Bronchial epithelial cell (primary cell): ENCODE results near the gene ALG2. TPM values are rescaled to one million over a fixed set of nuclear protein-coding genes. Genes with fewer than 3 reads are reported as not detected.

Source experiments
- DNase-seq: peaks from one replicate; pipeline ENCODE4 v3.0.0-alpha.2; 2010; ENCODE audit warnings: low read depth
- FAIRE-seq: peaks from 2 replicates; lab custom pipeline; 2011; peaks lifted over from hg19 to GRCh38; lab: Jason Lieb, UNC
- H3K27me3 ChIP-seq: 2 replicates; pipeline ENCODE4 v1.5.1; 2011; ENCODE audit warnings: low read length; ENCODE audit not compliant: control insufficient read depth, insufficient read depth
- H3K36me3 ChIP-seq: 2 replicates; pipeline ENCODE4 v1.5.1; 2011; ENCODE audit warnings: low read length; ENCODE audit not compliant: control insufficient read depth, insufficient read depth
- H3K4me3 ChIP-seq: 2 replicates; pipeline ENCODE4 v1.5.1; 2011; ENCODE audit warnings: mild to moderate bottlenecking, low read depth, low read length, control low read depth
- CTCF ChIP-seq: IDR thresholded peaks from 2 replicates; pipeline ENCODE4 v1.5.1; 2011; ENCODE audit warnings: mild to moderate bottlenecking, moderate library complexity, low read length, control low read depth, inconsistent platforms; ENCODE audit not compliant: insufficient read depth, severe bottlenecking
- total RNA-seq: library from RNA; depleted of rRNA; stranded (reverse); fragments of >200 nt; gene quantifications from 2 replicates; pipeline ENCODE4 v1.2.1, GENCODE V29; 2014

ALG2 gene
- total RNA-seq, 1 donor from 2014 or later: 33.2 TPM

- H3K27me3 ChIP-seq: peaks cover 4% of the 10 kb centered on the region
- no peak for FAIRE-seq
- no peak for DNase-seq
- H3K36me3 ChIP-seq: no peaks in the 10 kb centered on the region
- TF ChIP-seq CTCF: no peak
- no peak overlapping the region for H3K4me3 ChIP-seq
These were observed 49.3 kb downstream of the ALG2 start for GRCh38 chr9:99172124-99173091.

DNA sequence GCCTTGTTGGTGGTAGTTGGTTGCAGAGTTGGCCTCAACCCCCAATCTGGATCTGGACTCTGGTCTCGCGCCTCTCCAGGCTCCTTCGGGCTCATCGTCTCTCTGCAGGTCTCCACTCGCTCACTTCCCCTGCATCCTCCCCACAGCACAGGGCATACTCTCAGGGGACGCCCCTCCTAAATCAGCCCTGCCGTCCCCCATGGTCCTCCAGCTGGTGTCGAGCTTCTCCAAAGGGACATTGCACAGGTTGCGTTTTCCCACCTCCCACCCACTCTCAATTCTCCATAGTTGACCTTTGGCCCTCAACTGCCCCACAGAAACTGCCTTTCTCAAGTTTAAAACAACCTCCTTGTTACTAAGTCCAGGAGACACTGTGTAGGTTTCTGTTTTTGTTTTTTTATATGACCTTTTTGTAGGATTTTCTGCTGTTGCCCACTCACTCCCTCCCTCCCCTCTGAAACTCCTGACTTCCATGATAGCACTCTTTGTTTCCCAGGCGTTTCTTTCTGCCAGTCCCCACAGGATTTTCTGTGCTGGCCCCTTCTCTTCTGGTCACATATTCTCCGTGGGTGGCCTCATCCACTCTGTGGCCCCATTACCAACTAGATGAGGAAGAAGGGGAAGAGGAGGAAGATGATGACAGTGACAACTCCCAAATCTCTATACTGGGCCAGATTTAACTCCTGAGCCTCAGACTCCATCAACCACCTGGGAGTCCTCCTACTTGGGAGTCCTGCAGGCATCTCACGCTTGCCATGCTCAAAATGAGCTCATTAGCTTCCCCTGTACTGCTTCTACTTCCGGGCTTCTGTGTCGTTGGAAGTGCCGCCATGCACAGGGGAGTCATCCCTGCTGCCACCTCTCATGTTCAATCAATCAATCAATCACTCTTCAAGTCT, 50.3 kb downstream of the ALG2 start:
- no peak for TF ChIP-seq CTCF
- FAIRE-seq: no peak
- H3K27me3 ChIP-seq: peaks cover 4% of the 10 kb centered on the region
- H3K4me3 ChIP-seq: no peak overlapping the region
- no peaks in the 10 kb centered on the region for H3K36me3 ChIP-seq
- DNase-seq: no peak

- FAIRE-seq (no peak), DNase-seq (no peak)
- peaks cover 4% of the 10 kb centered on the region for H3K27me3 ChIP-seq
- H3K36me3 ChIP-seq: no peaks in the 10 kb centered on the region
- TF ChIP-seq CTCF: no peak
- no peak overlapping the region for H3K4me3 ChIP-seq
These were observed 51.6 kb downstream of the ALG2 start for GRCh38 chr9:99169982-99170761.

- TF ChIP-seq CTCF: no peak
- no peak overlapping the region for H3K4me3 ChIP-seq
- no peak for DNase-seq
- peaks cover 4% of the 10 kb centered on the region for H3K27me3 ChIP-seq
- H3K36me3 ChIP-seq: no peaks in the 10 kb centered on the region
- FAIRE-seq: no peak
These were observed 52.7 kb downstream of the ALG2 start for GRCh38 chr9:99169086-99169485.

DNA sequence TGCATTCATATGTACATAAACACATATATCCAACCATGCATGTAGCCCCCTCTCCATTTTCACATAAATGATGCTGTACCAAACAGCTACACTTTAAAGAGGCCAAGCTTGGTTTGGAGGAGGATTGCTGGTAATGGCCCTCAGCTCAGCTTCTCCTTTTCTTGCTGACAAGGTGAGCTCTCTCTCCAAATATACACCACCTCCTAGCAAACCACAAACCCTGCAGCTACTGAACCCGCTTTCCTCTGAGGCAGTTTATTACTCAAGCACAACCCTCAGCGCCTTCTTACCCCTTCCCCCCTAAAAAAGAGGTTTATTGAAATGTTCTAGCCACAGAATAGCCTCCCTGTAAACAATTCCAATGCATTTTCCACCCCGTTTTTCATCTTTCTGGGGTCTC, 54.0 kb downstream of the ALG2 start:
- no peak for FAIRE-seq
- TF ChIP-seq CTCF: no peak
- Histone ChIP-seq H3K4me3 (no peak overlapping the region), H3K27me3 (peaks cover 4% of the 10 kb centered on the region), H3K36me3 (no peaks in the 10 kb centered on the region)
- DNase-seq: no peak
